ENCODE data around the gene PSMA6. TPM values are rescaled to one million over a fixed set of nuclear protein-coding genes. Genes with fewer than 3 reads are reported as not detected.

Gene PSMA6
- total and polyA plus RNA-seq, 2 of the 13 experiments (the other 11 are each of a cell fraction or from before 2014, with no cell fraction given), result 525 to 1,109 TPM

DNA sequence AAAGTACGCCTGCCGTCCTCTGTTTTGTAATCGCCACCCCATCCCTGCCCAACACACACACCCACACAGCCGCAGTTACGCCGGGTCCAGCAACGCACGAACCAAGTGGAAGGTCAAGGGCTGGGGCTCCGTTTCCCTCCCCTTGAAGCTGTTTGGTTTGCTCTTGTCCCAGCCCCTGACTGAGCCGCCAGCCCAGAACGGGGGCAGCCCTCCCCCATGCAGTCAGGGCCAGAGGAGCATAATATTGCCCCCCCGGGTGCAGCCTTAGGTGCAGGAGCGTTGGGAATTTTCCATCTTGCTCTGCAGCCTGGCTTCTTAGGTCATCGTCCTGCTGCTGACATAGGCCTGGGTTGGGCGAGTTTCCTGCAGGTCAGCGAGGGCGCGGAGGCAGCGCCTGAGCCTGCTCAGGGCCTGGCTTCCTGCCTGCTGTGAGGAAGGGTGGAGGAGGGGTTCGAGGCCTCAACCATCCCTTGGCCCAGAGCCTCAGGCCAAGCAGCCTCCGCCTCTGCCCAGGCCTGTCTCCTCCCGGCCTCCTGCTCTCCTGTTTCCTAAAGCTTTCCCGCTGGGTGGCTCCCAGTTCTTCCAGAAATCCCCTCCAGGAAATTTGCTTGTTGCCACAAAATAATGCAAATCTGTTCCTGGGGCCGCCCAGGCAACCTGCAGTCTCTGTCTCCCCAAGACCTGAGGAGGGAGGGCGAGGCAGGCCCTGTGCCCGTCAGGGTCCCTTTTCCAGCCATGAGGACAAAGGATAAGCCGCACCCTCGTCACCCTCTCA lies 44.5 kb downstream of the PSMA6 start (continued):
- TF ChIP-seq ZHX2 (IDR thresholded peaks at IDR 0.05; ENCODE audit: low read depth), result peak; percentile 92
- TF ChIP-seq ZHX2 (CRISPR knock-in tag; IDR thresholded peaks at IDR 0.05; ENCODE audit: borderline replicate concordance), result no peak; the same call in 1 of the 2 replicates
- peak; percentile 66 for TF ChIP-seq POLR2AphosphoS5 (IDR thresholded peaks at IDR 0.05; ENCODE audit: low read depth, low read length)
- TF ChIP-seq, protein P1, sequence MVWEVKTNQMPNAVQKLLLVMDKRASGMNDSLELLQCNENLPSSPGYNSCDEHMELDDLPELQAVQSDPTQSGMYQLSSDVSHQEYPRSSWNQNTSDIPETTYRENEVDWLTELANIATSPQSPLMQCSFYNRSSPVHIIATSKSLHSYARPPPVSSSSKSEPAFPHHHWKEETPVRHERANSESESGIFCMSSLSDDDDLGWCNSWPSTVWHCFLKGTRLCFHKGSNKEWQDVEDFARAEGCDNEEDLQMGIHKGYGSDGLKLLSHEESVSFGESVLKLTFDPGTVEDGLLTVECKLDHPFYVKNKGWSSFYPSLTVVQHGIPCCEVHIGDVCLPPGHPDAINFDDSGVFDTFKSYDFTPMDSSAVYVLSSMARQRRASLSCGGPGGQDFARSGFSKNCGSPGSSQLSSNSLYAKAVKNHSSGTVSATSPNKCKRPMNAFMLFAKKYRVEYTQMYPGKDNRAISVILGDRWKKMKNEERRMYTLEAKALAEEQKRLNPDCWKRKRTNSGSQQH (CRISPR knock-in tag; IDR thresholded peaks at IDR 0.05; ENCODE audit: low read depth), result peak; percentile 97; the same call in 1 of the 2 replicates
- TF ChIP-seq U2AF2 (IDR thresholded peaks at IDR 0.05; ENCODE audit: low read depth, low read length), result no peak; the same call in 1 of the 2 replicates
- TF ChIP-seq, protein P2, sequence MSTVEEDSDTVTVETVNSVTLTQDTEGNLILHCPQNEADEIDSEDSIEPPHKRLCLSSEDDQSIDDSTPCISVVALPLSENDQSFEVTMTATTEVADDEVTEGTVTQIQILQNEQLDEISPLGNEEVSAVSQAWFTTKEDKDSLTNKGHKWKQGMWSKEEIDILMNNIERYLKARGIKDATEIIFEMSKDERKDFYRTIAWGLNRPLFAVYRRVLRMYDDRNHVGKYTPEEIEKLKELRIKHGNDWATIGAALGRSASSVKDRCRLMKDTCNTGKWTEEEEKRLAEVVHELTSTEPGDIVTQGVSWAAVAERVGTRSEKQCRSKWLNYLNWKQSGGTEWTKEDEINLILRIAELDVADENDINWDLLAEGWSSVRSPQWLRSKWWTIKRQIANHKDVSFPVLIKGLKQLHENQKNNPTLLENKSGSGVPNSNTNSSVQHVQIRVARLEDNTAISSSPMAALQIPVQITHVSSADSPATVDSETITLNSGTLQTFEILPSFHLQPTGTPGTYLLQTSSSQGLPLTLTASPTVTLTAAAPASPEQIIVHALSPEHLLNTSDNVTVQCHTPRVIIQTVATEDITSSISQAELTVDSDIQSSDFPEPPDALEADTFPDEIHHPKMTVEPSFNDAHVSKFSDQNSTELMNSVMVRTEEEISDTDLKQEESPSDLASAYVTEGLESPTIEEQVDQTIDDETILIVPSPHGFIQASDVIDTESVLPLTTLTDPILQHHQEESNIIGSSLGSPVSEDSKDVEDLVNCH (CRISPR knock-in tag; IDR thresholded peaks at IDR 0.05), result 0 out of 2 replicates have a peak, but pooled peaks have one; percentile 91
- TF ChIP-seq ZNF747 (CRISPR knock-in tag; IDR thresholded peaks at IDR 0.05; ENCODE audit: borderline replicate concordance), result no peak
- TF ChIP-seq, protein P3, sequence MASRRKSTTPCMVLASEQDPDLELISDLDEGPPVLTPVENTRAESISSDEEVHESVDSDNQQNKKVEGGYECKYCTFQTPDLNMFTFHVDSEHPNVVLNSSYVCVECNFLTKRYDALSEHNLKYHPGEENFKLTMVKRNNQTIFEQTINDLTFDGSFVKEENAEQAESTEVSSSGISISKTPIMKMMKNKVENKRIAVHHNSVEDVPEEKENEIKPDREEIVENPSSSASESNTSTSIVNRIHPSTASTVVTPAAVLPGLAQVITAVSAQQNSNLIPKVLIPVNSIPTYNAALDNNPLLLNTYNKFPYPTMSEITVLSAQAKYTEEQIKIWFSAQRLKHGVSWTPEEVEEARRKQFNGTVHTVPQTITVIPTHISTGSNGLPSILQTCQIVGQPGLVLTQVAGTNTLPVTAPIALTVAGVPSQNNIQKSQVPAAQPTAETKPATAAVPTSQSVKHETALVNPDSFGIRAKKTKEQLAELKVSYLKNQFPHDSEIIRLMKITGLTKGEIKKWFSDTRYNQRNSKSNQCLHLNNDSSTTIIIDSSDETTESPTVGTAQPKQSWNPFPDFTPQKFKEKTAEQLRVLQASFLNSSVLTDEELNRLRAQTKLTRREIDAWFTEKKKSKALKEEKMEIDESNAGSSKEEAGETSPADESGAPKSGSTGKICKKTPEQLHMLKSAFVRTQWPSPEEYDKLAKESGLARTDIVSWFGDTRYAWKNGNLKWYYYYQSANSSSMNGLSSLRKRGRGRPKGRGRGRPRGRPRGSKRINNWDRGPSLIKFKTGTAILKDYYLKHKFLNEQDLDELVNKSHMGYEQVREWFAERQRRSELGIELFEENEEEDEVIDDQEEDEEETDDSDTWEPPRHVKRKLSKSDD (CRISPR knock-in tag; IDR thresholded peaks at IDR 0.05; ENCODE audit: low read depth), result no peak
- TF ChIP-seq ZNF562 (CRISPR knock-in tag; IDR thresholded peaks at IDR 0.05; ENCODE audit: borderline replicate concordance), result no peak
- peak; percentile 95 for TF ChIP-seq KMT2B (CRISPR knock-in tag; IDR thresholded peaks at IDR 0.05)
- peak; percentile 99; the same call in 1 of the 2 replicates for TF ChIP-seq ZNF567 (CRISPR knock-in tag; IDR thresholded peaks at IDR 0.05; ENCODE audit: borderline replicate concordance)
- TF ChIP-seq, protein P4, sequence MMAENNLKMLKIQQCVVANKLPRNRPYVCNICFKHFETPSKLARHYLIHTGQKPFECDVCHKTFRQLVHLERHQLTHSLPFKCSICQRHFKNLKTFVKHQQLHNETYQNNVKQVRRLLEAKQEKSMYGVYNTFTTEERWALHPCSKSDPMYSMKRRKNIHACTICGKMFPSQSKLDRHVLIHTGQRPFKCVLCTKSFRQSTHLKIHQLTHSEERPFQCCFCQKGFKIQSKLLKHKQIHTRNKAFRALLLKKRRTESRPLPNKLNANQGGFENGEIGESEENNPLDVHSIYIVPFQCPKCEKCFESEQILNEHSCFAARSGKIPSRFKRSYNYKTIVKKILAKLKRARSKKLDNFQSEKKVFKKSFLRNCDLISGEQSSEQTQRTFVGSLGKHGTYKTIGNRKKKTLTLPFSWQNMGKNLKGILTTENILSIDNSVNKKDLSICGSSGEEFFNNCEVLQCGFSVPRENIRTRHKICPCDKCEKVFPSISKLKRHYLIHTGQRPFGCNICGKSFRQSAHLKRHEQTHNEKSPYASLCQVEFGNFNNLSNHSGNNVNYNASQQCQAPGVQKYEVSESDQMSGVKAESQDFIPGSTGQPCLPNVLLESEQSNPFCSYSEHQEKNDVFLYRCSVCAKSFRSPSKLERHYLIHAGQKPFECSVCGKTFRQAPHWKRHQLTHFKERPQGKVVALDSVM (CRISPR knock-in tag; IDR thresholded peaks at IDR 0.05), result no peak
- TF ChIP-seq ZNF230 (CRISPR knock-in tag; IDR thresholded peaks at IDR 0.05), result peak; percentile 99
